ENCODE data around the gene STK24.

GRCh38 chr13:98439896-98440295, 137.0 kb downstream of the STK24 start:
- TF ChIP-seq ZC3H10 (CRISPR knock-in tag; IDR thresholded peaks at IDR 0.05) (no peak), CREB5 (CRISPR knock-in tag; IDR thresholded peaks at IDR 0.05; ENCODE audit: low read depth) (no peak), ARNTL (CRISPR knock-in tag; IDR thresholded peaks at IDR 0.05; ENCODE audit: borderline replicate concordance, low read depth) (no peak), ZFP30 (CRISPR knock-in tag; IDR thresholded peaks at IDR 0.05) (no peak), PATZ1 (CRISPR knock-in tag; IDR thresholded peaks at IDR 0.05; ENCODE audit: borderline replicate concordance) (no peak), ZNF70 (CRISPR knock-in tag; IDR thresholded peaks at IDR 0.05) (no peak), GLIS3 (CRISPR knock-in tag; IDR thresholded peaks at IDR 0.05) (no peak), PPARA (CRISPR knock-in tag; IDR thresholded peaks at IDR 0.05; ENCODE audit: borderline replicate concordance) (no peak), ZFP3 (CRISPR knock-in tag; IDR thresholded peaks at IDR 0.05) (no peak), TOX (CRISPR knock-in tag; IDR thresholded peaks at IDR 0.05; ENCODE audit: borderline replicate concordance) (no peak)
